Measurements from ENCODE around the gene MAPKAP1. TPM values are rescaled to one million over a fixed set of nuclear protein-coding genes. Genes with fewer than 3 reads are reported as not detected.

MAPKAP1 gene
- total and polyA plus RNA-seq, 2 experiments from 2014 or later: 68.4 to 98.5 TPM

GRCh38 chr9:125752070-125752628, 45.1 kb upstream of the MAPKAP1 start (continued):
- no peak for TF ChIP-seq POLR2AphosphoS5 (IDR thresholded peaks at IDR 0.05; ENCODE audit: low read depth)
- no peak for TF ChIP-seq ZNF462 (CRISPR knock-in tag; IDR thresholded peaks at IDR 0.05)
- TF ChIP-seq CREB1 (CRISPR knock-in tag; IDR thresholded peaks at IDR 0.05; ENCODE audit: low read depth): no peak

GRCh38 chr9:125750627-125751011, 43.6 kb upstream of the MAPKAP1 start:
- H3K27ac Mint-ChIP-seq: no peak overlapping the region
- H2AFZ ChIP-seq: no peak overlapping the region
- H3K36me3 Mint-ChIP-seq (ENCODE audit: low read depth): peaks cover 14% of the 10 kb centered on the region
- H3K4me1 ChIP-seq (ENCODE audit: insufficient read depth): peaks cover 70% of the 10 kb centered on the region
- H3K4me2 ChIP-seq: peak overlapping the region; percentile 92
- H3K27ac ChIP-seq (ENCODE audit: low read depth): peak overlapping the region; percentile 74
- H3K9me2 ChIP-seq (ENCODE audit: insufficient read depth): no peaks in the 10 kb centered on the region
- H3K4me1 Mint-ChIP-seq: peaks cover 61% of the 10 kb centered on the region
- H3K27me3 Mint-ChIP-seq (ENCODE audit: insufficient read depth, low read depth, poor library complexity): peaks cover 10% of the 10 kb centered on the region
- no peaks in the 10 kb centered on the region for H3K27me3 ChIP-seq (ENCODE audit: insufficient read depth)
- peak; percentile 64 for DNase-seq (ENCODE audit: low spot score)
- no peaks in the 10 kb centered on the region for H3K36me3 ChIP-seq (ENCODE audit: insufficient read depth)
- peak overlapping the region; percentile 52 for H3K4me3 Mint-ChIP-seq
- no peaks in the 10 kb centered on the region for H4K20me1 ChIP-seq (replicated peaks; ENCODE audit: insufficient read depth)
- no peaks in the 10 kb centered on the region for H3K9me3 Mint-ChIP-seq
- peaks cover 61% of the 10 kb centered on the region for H3K79me2 ChIP-seq (replicated peaks; ENCODE audit: insufficient read depth)
- no peak for ATAC-seq
- peak overlapping the region; percentile 87 for H3K4me3 ChIP-seq
- no peaks in the 10 kb centered on the region for H3F3A ChIP-seq (replicated peaks; ENCODE audit: low read depth)
- TF ChIP-seq EZH2phosphoT487 (IDR thresholded peaks at IDR 0.05; ENCODE audit: unreplicated experiment): no peak
- no peak for TF ChIP-seq CTCF (conservative IDR thresholded peaks at IDR 0.05; ENCODE audit: low read depth in 2 of 2)
- no peak for TF ChIP-seq STAT1 (IDR thresholded peaks at IDR 0.05; ENCODE audit: unreplicated experiment)
- no peak for TF ChIP-seq ZNF462 (CRISPR knock-in tag; IDR thresholded peaks at IDR 0.05)
- TF ChIP-seq NANOG (IDR thresholded peaks at IDR 0.05; ENCODE audit: borderline replicate concordance): no peak
- TF ChIP-seq POLR2AphosphoS5 (IDR thresholded peaks at IDR 0.05; ENCODE audit: low read depth): no peak
- no peak for TF ChIP-seq EZH2 (IDR thresholded peaks at IDR 0.05; ENCODE audit: low read depth, unreplicated experiment)

All from GM23338 (cell line).